ENCODE measurements around the gene TNRC18. TPM values are rescaled to one million over a fixed set of nuclear protein-coding genes. Genes with fewer than 3 reads are reported as not detected.
A peak's percentile ranks its signal among the peaks of the same experiment; 100 is the strongest.

TNRC18 gene
- total and polyA plus RNA-seq, 9 of the 15 experiments (the other 6 are each of a cell fraction or from before 2014, with no cell fraction given) = 0.03 to 43.2 (median 18.0) TPM

DNA sequence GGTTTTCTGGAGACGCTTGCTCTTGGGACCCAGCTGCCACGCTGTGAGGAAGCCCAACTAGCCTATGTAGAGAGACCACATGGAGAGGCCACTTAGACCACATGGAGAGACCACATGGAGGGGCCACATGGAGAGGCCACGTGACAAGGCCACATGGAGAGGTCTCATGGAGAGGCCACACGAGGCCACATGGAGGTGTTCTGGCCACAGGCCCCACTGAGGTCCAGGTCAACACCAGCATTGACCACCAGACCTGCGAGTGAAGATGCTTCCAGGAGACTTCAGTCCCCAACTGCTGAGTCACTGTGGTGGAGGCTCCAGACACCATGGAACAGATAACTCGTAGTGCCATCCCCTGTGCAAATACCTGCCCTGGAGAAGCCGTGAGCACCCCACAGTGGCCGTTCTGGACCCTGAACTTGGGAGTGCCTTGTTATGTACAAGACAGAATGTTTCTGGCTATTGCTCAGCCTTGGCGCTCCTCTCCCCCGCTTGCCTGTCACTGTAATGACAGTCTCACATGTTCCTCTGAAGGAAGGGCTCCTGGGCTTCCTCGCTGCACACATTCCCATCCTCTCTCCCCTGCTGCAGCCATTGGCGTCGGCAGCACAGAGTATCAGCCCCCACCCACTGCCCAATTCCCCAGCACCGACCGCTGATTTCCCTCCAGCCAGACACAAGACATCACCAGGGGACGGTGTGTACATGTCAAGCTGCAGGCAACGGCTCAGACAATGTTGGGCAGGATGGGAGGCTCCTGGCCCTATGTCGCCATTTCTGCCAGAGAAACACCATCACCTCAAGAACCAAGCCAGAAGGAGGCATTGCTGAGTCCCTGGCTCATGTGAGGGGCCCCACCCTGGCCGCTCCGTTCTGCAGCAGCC, 49.0 kb upstream of the TNRC18 start (continued):
- TF ChIP-seq MGA (IDR thresholded peaks at IDR 0.05) = peak; percentile 88
- TF ChIP-seq SREBF1 (IDR thresholded peaks at IDR 0.05; ENCODE audit: borderline replicate concordance, low read depth, low read length) = 0 out of 2 replicates have a peak, but pooled peaks have one; percentile 18
- TF ChIP-seq PTRF (tag; IDR thresholded peaks at IDR 0.05) = no peak
- TF ChIP-seq KAT2B (IDR thresholded peaks at IDR 0.05; ENCODE audit: low read depth, low read length) = no peak
- TF ChIP-seq, protein P1, sequence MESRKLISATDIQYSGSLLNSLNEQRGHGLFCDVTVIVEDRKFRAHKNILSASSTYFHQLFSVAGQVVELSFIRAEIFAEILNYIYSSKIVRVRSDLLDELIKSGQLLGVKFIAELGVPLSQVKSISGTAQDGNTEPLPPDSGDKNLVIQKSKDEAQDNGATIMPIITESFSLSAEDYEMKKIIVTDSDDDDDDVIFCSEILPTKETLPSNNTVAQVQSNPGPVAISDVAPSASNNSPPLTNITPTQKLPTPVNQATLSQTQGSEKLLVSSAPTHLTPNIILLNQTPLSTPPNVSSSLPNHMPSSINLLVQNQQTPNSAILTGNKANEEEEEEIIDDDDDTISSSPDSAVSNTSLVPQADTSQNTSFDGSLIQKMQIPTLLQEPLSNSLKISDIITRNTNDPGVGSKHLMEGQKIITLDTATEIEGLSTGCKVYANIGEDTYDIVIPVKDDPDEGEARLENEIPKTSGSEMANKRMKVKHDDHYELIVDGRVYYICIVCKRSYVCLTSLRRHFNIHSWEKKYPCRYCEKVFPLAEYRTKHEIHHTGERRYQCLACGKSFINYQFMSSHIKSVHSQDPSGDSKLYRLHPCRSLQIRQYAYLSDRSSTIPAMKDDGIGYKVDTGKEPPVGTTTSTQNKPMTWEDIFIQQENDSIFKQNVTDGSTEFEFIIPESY (CRISPR knock-in tag; IDR thresholded peaks at IDR 0.05) = peak; percentile 99
- TF ChIP-seq TAL1 (IDR thresholded peaks at IDR 0.05) = peak; percentile 28; the same call in 1 of the 2 replicates
- TF ChIP-seq MECOM (CRISPR knock-in tag; IDR thresholded peaks at IDR 0.05) = peak; percentile 84
- peak; percentile 50; the same call in 1 of the 2 replicates for TF ChIP-seq FOXP1 (CRISPR knock-in tag; IDR thresholded peaks at IDR 0.05)
- peak; percentile 92 for TF ChIP-seq C11orf30 (IDR thresholded peaks at IDR 0.05; ENCODE audit: low read depth)
- TF ChIP-seq, protein P2, sequence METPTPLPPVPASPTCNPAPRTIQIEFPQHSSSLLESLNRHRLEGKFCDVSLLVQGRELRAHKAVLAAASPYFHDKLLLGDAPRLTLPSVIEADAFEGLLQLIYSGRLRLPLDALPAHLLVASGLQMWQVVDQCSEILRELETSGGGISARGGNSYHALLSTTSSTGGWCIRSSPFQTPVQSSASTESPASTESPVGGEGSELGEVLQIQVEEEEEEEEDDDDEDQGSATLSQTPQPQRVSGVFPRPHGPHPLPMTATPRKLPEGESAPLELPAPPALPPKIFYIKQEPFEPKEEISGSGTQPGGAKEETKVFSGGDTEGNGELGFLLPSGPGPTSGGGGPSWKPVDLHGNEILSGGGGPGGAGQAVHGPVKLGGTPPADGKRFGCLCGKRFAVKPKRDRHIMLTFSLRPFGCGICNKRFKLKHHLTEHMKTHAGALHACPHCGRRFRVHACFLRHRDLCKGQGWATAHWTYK (CRISPR knock-in tag; IDR thresholded peaks at IDR 0.05) = peak; percentile 99
- TF ChIP-seq FOXA3 (CRISPR knock-in tag; conservative IDR thresholded peaks at IDR 0.05 in 1 of 2, IDR thresholded peaks at IDR 0.05 in 1 of 2) = peak; percentile 79 to 92
- peak; percentile 59; the same call in 1 of the 2 replicates for TF ChIP-seq SMARCE1 (IDR thresholded peaks at IDR 0.05)
